Measurements from ENCODE around the gene BET1. TPM values are rescaled to one million over a fixed set of nuclear protein-coding genes. Genes with fewer than 3 reads are reported as not detected.

Gene BET1
- polyA plus RNA-seq, 1 of the 3 experiments (the other 2 are of a cell fraction), result 20.1 TPM

DNA sequence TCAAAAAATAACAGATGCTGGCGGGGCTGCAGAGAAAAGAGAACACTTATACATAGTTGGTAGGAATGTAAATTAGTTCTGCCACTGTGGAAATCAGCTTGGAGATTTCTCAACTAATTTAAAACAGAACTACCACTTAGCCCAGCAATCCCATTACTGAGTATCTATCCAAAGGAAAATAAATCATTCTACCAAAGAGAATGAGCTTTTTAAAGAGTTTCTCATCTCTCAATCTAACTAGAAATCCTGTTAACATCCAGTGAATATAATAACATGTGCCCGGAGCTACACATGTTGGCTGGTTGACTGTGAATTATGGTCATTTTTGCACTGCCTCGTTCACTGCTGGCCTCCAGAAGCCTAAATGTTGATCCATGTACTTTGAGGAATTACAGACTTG, 39.3 kb downstream of the BET1 start:
- Histone ChIP-seq H3K9me2 (no peaks in the 10 kb centered on the region), H3K9me3 (no peaks in the 10 kb centered on the region), H3K4me3 (ENCODE audit: low read depth in 2 of 2, low read length in 1 of 2) (no peak overlapping the region), H3K79me2 (ENCODE audit: insufficient read depth) (no peaks in the 10 kb centered on the region), H3K9ac (no peak overlapping the region), H4K20me1 (ENCODE audit: insufficient read depth) (no peaks in the 10 kb centered on the region), H3K27ac (ENCODE audit: low read depth in 2 of 2, low read length in 1 of 2) (peak overlapping the region in 1 of 2 experiments; percentile 91; a peak in 3 of 4 replicates), H3K4me1 (ENCODE audit: control insufficient read depth in 1 of 2, insufficient read depth in 2 of 2, low read depth in 1 of 2, low read length in 1 of 2) (peaks cover 0 to 16% of the 10 kb centered on the region in 2 experiments; a peak in 1 of 4 replicates), H2AFZ (ENCODE audit: low read depth) (no peak overlapping the region), H3K27me3 (ENCODE audit: insufficient read depth) (no peaks in the 10 kb centered on the region), H3K36me3 (replicated peaks in 1 of 2; ENCODE audit: control insufficient read depth in 1 of 2, insufficient read depth in 2 of 2, low read length in 1 of 2) (no peaks in the 10 kb centered on the region), H3K4me2 (no peak overlapping the region), H3F3A (replicated peaks; ENCODE audit: insufficient read depth) (no peaks in the 10 kb centered on the region)
- TF ChIP-seq CHD2 (IDR thresholded peaks at IDR 0.05; ENCODE audit: low read length, partially characterized antibody) (peak; percentile 85), FOSL2 (IDR thresholded peaks at IDR 0.05; ENCODE audit: borderline replicate concordance, low read depth) (no peak), MXI1 (IDR thresholded peaks at IDR 0.05; ENCODE audit: low read depth, low read length) (peak; percentile 65; the same call in 1 of the 2 replicates), RCOR1 (IDR thresholded peaks at IDR 0.05; ENCODE audit: low read length) (peak; percentile 99), EP300 (IDR thresholded peaks at IDR 0.05; ENCODE audit: borderline replicate concordance in 1 of 2, low read depth in 1 of 2, low read length in 1 of 2) (peak in 1 of 2 experiments; percentile 94; a peak in 2 of 4 replicates), POLR2AphosphoS5 (IDR thresholded peaks at IDR 0.05; ENCODE audit: low read depth, low read length) (peak; percentile 32; the same call in 1 of the 2 replicates), TEAD4 (IDR thresholded peaks at IDR 0.05; ENCODE audit: borderline replicate concordance, insufficient read depth) (peak; percentile 72; the same call in 1 of the 2 replicates), GATA2 (CRISPR knock-in tag; IDR thresholded peaks at IDR 0.05) (peak; percentile 92), FOXJ3 (CRISPR knock-in tag; IDR thresholded peaks at IDR 0.05) (peak; percentile 82), EZH2phosphoT487 (IDR thresholded peaks at IDR 0.05; ENCODE audit: borderline replicate concordance, low read depth) (no peak), MEF2A (IDR thresholded peaks at IDR 0.05; ENCODE audit: borderline replicate concordance, low read depth) (no peak), TCF12 (IDR thresholded peaks at IDR 0.05) (peak; percentile 67)
- TF ChIP-seq, protein P1, sequence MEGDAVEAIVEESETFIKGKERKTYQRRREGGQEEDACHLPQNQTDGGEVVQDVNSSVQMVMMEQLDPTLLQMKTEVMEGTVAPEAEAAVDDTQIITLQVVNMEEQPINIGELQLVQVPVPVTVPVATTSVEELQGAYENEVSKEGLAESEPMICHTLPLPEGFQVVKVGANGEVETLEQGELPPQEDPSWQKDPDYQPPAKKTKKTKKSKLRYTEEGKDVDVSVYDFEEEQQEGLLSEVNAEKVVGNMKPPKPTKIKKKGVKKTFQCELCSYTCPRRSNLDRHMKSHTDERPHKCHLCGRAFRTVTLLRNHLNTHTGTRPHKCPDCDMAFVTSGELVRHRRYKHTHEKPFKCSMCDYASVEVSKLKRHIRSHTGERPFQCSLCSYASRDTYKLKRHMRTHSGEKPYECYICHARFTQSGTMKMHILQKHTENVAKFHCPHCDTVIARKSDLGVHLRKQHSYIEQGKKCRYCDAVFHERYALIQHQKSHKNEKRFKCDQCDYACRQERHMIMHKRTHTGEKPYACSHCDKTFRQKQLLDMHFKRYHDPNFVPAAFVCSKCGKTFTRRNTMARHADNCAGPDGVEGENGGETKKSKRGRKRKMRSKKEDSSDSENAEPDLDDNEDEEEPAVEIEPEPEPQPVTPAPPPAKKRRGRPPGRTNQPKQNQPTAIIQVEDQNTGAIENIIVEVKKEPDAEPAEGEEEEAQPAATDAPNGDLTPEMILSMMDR (IDR thresholded peaks at IDR 0.05), result no peak
- WGBS (ENCODE audit: low lambda C conversion rate), result 48% methylated on average over 3 of the region's 3 CpGs
- ChIA-PET POLR2A (interaction anchor here (0.8 to 1.9 kb wide), 3 partner anchors 15 to 311 kb away, joined by 3 to 8 read pairs (median 3); partner anchors contain the start of gene GNG11), CTCF (interaction anchor here (0.6 to 1.1 kb wide), 4 partner anchors 10 to 324 kb away, joined by 3 to 5 read pairs (median 4); no protein-coding TSS in a partner anchor)
- DNase-seq, result peak; percentile 21

DNA sequence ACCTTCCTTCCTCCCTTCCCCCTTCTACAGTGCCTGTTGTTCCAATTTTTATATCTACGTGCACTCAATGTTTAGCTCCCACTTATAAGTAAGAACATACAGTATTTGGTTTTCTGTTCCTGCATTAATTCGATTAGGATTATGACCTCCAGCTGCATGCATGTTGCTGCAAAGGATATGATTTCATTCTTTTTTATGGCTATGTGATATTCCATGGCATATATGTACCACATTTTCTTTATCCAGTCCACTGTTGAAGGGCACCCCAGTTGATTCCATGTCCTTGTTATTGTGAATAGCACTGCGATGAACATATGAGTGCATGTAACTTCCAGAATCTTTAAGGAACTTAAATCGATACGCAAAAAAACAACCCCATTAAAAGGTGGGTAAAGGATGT, 39.9 kb downstream of the BET1 start:
- ChIA-PET CTCF (interaction anchor here (0.6 to 1.1 kb wide), 2 partner anchors 10 to 1581 kb away, joined by 3 to 4 read pairs; no protein-coding TSS in a partner anchor), POLR2A (interaction anchor here (0.9 to 1.9 kb wide), 2 partner anchors 42 to 312 kb away, joined by 3 to 8 read pairs; partner anchors contain the start of gene GNG11)
- H2AFZ ChIP-seq (ENCODE audit: low read depth), result no peak overlapping the region
- TF ChIP-seq MXI1 (IDR thresholded peaks at IDR 0.05; ENCODE audit: low read depth, low read length) (no peak), RCOR1 (IDR thresholded peaks at IDR 0.05; ENCODE audit: low read length) (no peak), TCF12 (IDR thresholded peaks at IDR 0.05) (no peak), EZH2phosphoT487 (IDR thresholded peaks at IDR 0.05; ENCODE audit: borderline replicate concordance, low read depth) (no peak), POLR2AphosphoS5 (IDR thresholded peaks at IDR 0.05; ENCODE audit: low read depth, low read length) (no peak), TEAD4 (IDR thresholded peaks at IDR 0.05; ENCODE audit: borderline replicate concordance, insufficient read depth) (no peak), FOXJ3 (CRISPR knock-in tag; IDR thresholded peaks at IDR 0.05) (no peak)
- TF ChIP-seq, protein P2, sequence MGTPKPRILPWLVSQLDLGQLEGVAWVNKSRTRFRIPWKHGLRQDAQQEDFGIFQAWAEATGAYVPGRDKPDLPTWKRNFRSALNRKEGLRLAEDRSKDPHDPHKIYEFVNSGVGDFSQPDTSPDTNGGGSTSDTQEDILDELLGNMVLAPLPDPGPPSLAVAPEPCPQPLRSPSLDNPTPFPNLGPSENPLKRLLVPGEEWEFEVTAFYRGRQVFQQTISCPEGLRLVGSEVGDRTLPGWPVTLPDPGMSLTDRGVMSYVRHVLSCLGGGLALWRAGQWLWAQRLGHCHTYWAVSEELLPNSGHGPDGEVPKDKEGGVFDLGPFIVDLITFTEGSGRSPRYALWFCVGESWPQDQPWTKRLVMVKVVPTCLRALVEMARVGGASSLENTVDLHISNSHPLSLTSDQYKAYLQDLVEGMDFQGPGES (IDR thresholded peaks at IDR 0.05; ENCODE audit: low read depth, low read length), result no peak
- TF ChIP-seq, protein P3, sequence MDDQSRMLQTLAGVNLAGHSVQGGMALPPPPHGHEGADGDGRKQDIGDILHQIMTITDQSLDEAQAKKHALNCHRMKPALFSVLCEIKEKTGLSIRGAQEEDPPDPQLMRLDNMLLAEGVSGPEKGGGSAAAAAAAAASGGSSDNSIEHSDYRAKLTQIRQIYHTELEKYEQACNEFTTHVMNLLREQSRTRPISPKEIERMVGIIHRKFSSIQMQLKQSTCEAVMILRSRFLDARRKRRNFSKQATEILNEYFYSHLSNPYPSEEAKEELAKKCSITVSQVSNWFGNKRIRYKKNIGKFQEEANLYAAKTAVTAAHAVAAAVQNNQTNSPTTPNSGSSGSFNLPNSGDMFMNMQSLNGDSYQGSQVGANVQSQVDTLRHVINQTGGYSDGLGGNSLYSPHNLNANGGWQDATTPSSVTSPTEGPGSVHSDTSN (IDR thresholded peaks at IDR 0.05), result no peak
- TF ChIP-seq, protein P4, sequence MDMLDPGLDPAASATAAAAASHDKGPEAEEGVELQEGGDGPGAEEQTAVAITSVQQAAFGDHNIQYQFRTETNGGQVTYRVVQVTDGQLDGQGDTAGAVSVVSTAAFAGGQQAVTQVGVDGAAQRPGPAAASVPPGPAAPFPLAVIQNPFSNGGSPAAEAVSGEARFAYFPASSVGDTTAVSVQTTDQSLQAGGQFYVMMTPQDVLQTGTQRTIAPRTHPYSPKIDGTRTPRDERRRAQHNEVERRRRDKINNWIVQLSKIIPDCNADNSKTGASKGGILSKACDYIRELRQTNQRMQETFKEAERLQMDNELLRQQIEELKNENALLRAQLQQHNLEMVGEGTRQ (IDR thresholded peaks at IDR 0.05; ENCODE audit: borderline replicate concordance, low read depth, low read length), result no peak
- TF ChIP-seq, protein P5, sequence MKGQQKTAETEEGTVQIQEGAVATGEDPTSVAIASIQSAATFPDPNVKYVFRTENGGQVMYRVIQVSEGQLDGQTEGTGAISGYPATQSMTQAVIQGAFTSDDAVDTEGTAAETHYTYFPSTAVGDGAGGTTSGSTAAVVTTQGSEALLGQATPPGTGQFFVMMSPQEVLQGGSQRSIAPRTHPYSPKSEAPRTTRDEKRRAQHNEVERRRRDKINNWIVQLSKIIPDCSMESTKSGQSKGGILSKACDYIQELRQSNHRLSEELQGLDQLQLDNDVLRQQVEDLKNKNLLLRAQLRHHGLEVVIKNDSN (IDR thresholded peaks at IDR 0.05; ENCODE audit: borderline replicate concordance, low read depth), result no peak

More for the DNA sequence above, 39.9 kb downstream of the BET1 start:
- H3K27me3 ChIP-seq (ENCODE audit: insufficient read depth), result no peaks in the 10 kb centered on the region
- H3F3A ChIP-seq (replicated peaks; ENCODE audit: insufficient read depth), result no peaks in the 10 kb centered on the region
- no peak overlapping the region for H3K9ac ChIP-seq
- H3K9me2 ChIP-seq, result no peaks in the 10 kb centered on the region
- H3K4me3 ChIP-seq (ENCODE audit: low read depth in 2 of 2, low read length in 1 of 2), result no peak overlapping the region
- no peaks in the 10 kb centered on the region for H3K79me2 ChIP-seq (ENCODE audit: insufficient read depth)
- no peaks in the 10 kb centered on the region for H4K20me1 ChIP-seq (ENCODE audit: insufficient read depth)
- peaks cover 0 to 20% of the 10 kb centered on the region in 2 experiments; a peak in 2 of 4 replicates for H3K4me1 ChIP-seq (ENCODE audit: control insufficient read depth in 1 of 2, insufficient read depth in 2 of 2, low read depth in 1 of 2, low read length in 1 of 2)
- H3K36me3 ChIP-seq (replicated peaks in 1 of 2; ENCODE audit: control insufficient read depth in 1 of 2, insufficient read depth in 2 of 2, low read length in 1 of 2), result no peaks in the 10 kb centered on the region
- H3K9me3 ChIP-seq, result no peaks in the 10 kb centered on the region
- no peak for DNase-seq
- H3K27ac ChIP-seq (ENCODE audit: low read depth in 2 of 2, low read length in 1 of 2), result peak overlapping the region in 1 of 2 experiments; percentile 39; a peak in 2 of 4 replicates
- WGBS (ENCODE audit: low lambda C conversion rate), result 68% methylated on average over 5 of the region's 5 CpGs
- H3K4me2 ChIP-seq, result no peak overlapping the region
